Gastroesophageal sphincter (tissue), 4 donors: ENCODE results near the gene IL1RL1. TPM values are rescaled to one million over a fixed set of nuclear protein-coding genes. Genes with fewer than 3 reads are reported as not detected.

ENCODE experiments used
- ATAC-seq: fragments of 150-250 bp; one replicate; pipeline ENCODE4 v1.9.1; 2016; ENCODE audit warnings: mild to moderate bottlenecking, moderate library complexity
- H3K27ac ChIP-seq, 4 donors: fragments of 200-600 bp; sonication (generic) in 3 of 4; 1 replicate in 3 of 4; 2 replicates in 1 of 4; pipeline ENCODE4 v1.5.1; 2016 to 2019
- H3K27me3 ChIP-seq: fragments of 200-600 bp; sonication (generic); one replicate; pipeline ENCODE4 v1.5.1; 2019
- H3K36me3 ChIP-seq, 2 donors: fragments of 200-600 bp; sonication (generic); one replicate each; pipeline ENCODE4 v1.5.1; 2019; ENCODE audit warnings: control low read depth in 1 of 2
- H3K4me1 ChIP-seq, 3 donors: fragments of 200-600 bp; sonication (generic); 1 replicate in 2 of 3; 2 replicates in 1 of 3; pipeline ENCODE4 v1.5.1; 2016 to 2019; ENCODE audit warnings: control low read depth in 2 of 3
- H3K4me3 ChIP-seq, 2 donors: fragments of 200-600 bp; sonication (generic); one replicate each; pipeline ENCODE4 v1.5.1; 2019; ENCODE audit warnings: mild to moderate bottlenecking in 1 of 2, moderate library complexity in 1 of 2
- H3K9me3 ChIP-seq, 3 donors: fragments of 200-600 bp; sonication (generic); one replicate each; pipeline ENCODE4 v1.5.1; 2017 to 2019; ENCODE audit warnings: control low read depth in 2 of 3
- EP300 ChIP-seq: sonication (generic); formaldehyde crosslinking; IDR thresholded peaks from one replicate; pipeline ENCODE4 v1.6.1; 2017; ENCODE audit warnings: antibody characterized with exemption, mild to moderate bottlenecking
- POLR2A ChIP-seq, 2 donors: fragments of 450-650 bp; IDR thresholded peaks; one replicate each; pipeline ENCODE4 v1.6.1; 2017; ENCODE audit warnings: antibody characterized with exemption in 2 of 2, mild to moderate bottlenecking in 2 of 2, moderate library complexity in 1 of 2
- POLR2AphosphoS5 ChIP-seq: sonication (generic); formaldehyde crosslinking; IDR thresholded peaks from one replicate; pipeline ENCODE4 v1.6.1; 2017; ENCODE audit warnings: antibody characterized with exemption
- WGBS, 2 donors: methylation state at CpG; one replicate each; pipeline ENCODE4 v1.1.5; 2018; ENCODE audit warnings: low coverage in 1 of 2; 5-methylcytosine and 5-hydroxymethylcytosine counted together
- total RNA-seq, 4 donors: library from RNA; depleted of rRNA; stranded (reverse); fragments of >200 nt; gene quantifications; one replicate each; pipeline ENCODE4 v1.1.0, GENCODE V29; 2016
- TF ChIP-seq, protein P1 (sequence below), 4 experiments: fragments of 200-600 bp in 2 of 4; fragments of 450-650 bp in 2 of 4; sonication (generic) in 1 of 4; IDR thresholded peaks; one replicate each; pipeline ENCODE4 v1.5.1; 2017 to 2019; ENCODE audit warnings: antibody characterized with exemption in 4 of 4, mild to moderate bottlenecking in 2 of 4, moderate library complexity in 2 of 4

The IL1RL1 gene
- total RNA-seq, 4 donors from 2014 or later = 7.1 to 22.6 (median 8.1) TPM

GRCh38 chr2:102387763-102388546 lies 76.6 kb downstream of the IL1RL1 start:
- WGBS, 2 donors = 73 to 82% methylated on average over 2 to 7 of the region's 7 CpGs
- no peak for TF ChIP-seq POLR2A (IDR thresholded peaks at IDR 0.05)
- TF ChIP-seq POLR2AphosphoS5 = no peak
- no peak for TF ChIP-seq EP300
- TF ChIP-seq, protein P1, sequence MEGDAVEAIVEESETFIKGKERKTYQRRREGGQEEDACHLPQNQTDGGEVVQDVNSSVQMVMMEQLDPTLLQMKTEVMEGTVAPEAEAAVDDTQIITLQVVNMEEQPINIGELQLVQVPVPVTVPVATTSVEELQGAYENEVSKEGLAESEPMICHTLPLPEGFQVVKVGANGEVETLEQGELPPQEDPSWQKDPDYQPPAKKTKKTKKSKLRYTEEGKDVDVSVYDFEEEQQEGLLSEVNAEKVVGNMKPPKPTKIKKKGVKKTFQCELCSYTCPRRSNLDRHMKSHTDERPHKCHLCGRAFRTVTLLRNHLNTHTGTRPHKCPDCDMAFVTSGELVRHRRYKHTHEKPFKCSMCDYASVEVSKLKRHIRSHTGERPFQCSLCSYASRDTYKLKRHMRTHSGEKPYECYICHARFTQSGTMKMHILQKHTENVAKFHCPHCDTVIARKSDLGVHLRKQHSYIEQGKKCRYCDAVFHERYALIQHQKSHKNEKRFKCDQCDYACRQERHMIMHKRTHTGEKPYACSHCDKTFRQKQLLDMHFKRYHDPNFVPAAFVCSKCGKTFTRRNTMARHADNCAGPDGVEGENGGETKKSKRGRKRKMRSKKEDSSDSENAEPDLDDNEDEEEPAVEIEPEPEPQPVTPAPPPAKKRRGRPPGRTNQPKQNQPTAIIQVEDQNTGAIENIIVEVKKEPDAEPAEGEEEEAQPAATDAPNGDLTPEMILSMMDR (IDR thresholded peaks at IDR 0.05) = no peak
- H3K4me3 ChIP-seq = no peak overlapping the region
- H3K4me1 ChIP-seq = no peaks in the 10 kb centered on the region
- H3K27me3 ChIP-seq = no peaks in the 10 kb centered on the region
- no peak overlapping the region for H3K27ac ChIP-seq
- H3K9me3 ChIP-seq = peaks cover 0 to 12% (median 0%) of the 10 kb centered on the region in 3 donors
- no peak for ATAC-seq
- no peaks in the 10 kb centered on the region for H3K36me3 ChIP-seq

- no peak overlapping the region for H3K4me3 ChIP-seq
- ATAC-seq = no peak
- TF ChIP-seq EP300 (no peak), POLR2AphosphoS5 (no peak), POLR2A (IDR thresholded peaks at IDR 0.05) (no peak)
- TF ChIP-seq, protein P1 (IDR thresholded peaks at IDR 0.05) = no peak
- WGBS, 2 donors = 49 to 66% methylated on average over 2 of the region's 2 CpGs
- no peaks in the 10 kb centered on the region for H3K4me1 ChIP-seq
- H3K27ac ChIP-seq = no peak overlapping the region
- no peaks in the 10 kb centered on the region for H3K9me3 ChIP-seq
- no peaks in the 10 kb centered on the region for H3K27me3 ChIP-seq
- no peaks in the 10 kb centered on the region for H3K36me3 ChIP-seq
Observed at GRCh38 chr2:102391565-102391964, 80.2 kb downstream of the IL1RL1 start.

DNA sequence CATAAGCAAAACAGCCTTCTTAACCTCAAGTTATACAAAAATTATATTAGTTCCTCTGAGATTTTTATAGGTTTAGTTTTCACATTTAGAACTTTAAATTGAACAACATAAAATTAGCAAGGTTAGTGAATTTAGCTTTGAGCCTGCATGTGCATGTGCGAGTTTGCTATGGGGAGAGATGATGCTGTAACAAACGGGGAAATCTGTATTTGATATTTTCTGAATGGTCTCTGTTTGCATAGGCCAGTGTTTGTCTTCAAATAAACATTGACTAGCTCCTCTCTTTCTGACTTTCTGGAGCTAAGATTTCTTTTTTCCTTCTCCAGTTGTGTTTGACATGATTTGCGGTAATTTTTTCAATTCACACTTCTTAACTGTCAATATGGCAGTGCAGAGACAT lies 80.7 kb downstream of the IL1RL1 start:
- ATAC-seq = no peak
- 74 to 88% methylated on average over 3 of the region's 3 CpGs for WGBS, 2 donors
- TF ChIP-seq POLR2AphosphoS5 (no peak), EP300 (no peak), POLR2A (IDR thresholded peaks at IDR 0.05) (no peak)
- TF ChIP-seq, protein P1 (IDR thresholded peaks at IDR 0.05) = no peak
- Histone ChIP-seq H3K4me1 (no peaks in the 10 kb centered on the region), H3K9me3 (no peaks in the 10 kb centered on the region), H3K27me3 (no peaks in the 10 kb centered on the region), H3K36me3 (no peaks in the 10 kb centered on the region), H3K4me3 (no peak overlapping the region), H3K27ac (no peak overlapping the region)

DNA sequence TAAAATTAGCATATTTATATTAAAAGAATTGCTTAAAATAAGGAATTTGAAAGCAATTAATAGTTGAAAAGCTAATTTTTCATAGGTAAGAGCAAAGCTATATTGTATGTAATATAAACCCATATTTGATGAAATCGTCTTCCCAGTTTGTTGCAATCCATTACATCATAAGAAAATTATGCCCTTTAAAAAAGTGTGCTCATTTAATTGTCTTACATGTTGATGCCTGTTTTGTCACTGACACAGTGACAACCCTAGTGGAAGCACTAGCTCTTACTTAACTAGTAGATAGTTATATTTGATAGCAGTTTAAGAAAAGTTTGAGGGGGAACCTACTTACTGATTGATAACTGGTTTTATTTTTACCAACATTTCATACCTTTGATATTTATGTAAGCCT lies 81.6 kb downstream of the IL1RL1 start:
- 52 to 57% methylated on average over 1 of the region's 1 CpG for WGBS, 2 donors
- no peaks in the 10 kb centered on the region for H3K36me3 ChIP-seq
- no peak overlapping the region for H3K27ac ChIP-seq
- no peak overlapping the region for H3K4me3 ChIP-seq
- H3K27me3 ChIP-seq = no peaks in the 10 kb centered on the region
- no peak for ATAC-seq
- TF ChIP-seq POLR2A (IDR thresholded peaks at IDR 0.05) = no peak
- TF ChIP-seq, protein P1 (IDR thresholded peaks at IDR 0.05) = no peak
- TF ChIP-seq POLR2AphosphoS5 = no peak
- no peak for TF ChIP-seq EP300
- no peaks in the 10 kb centered on the region for H3K4me1 ChIP-seq
- H3K9me3 ChIP-seq = no peaks in the 10 kb centered on the region

DNA sequence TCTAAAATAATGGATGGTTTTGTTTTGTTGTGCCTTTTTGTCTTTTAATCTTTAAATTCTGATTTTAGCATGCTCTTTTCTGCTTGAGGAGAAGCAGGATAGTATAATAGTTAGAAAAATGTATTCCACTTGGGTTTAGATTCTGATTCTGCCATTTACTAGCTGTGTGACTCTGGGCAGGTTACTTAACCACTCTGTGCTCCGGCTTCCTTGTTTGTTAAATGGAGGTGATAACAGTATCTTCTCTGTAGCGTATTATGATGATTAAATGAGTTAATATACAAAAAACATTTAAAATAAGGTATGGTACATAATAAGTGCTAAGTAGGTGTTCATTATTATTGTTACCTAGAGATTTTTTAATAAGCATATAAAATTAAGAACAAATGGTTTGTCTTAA lies 84.6 kb downstream of the IL1RL1 start:
- no peak overlapping the region for H3K4me3 ChIP-seq
- no peak for ATAC-seq
- no peaks in the 10 kb centered on the region for H3K36me3 ChIP-seq
- H3K27me3 ChIP-seq = no peaks in the 10 kb centered on the region
- 42 to 96% methylated on average over 2 of the region's 2 CpGs for WGBS, 2 donors
- TF ChIP-seq POLR2A (IDR thresholded peaks at IDR 0.05) = no peak
- no peak for TF ChIP-seq EP300
- TF ChIP-seq, protein P1 (IDR thresholded peaks at IDR 0.05) = no peak
- TF ChIP-seq POLR2AphosphoS5 = no peak
- no peaks in the 10 kb centered on the region for H3K4me1 ChIP-seq
- H3K9me3 ChIP-seq = no peaks in the 10 kb centered on the region
- no peak overlapping the region for H3K27ac ChIP-seq
